NT2/D1 (cell line): Measurements from ENCODE around the gene ERC2.
A peak's percentile ranks its signal among the peaks of the same experiment; 100 is the strongest.

Experiments
- DNase-seq: peaks from one replicate; pipeline ENCODE4 v3.0.0-alpha.2; 2011; ENCODE audit warnings: low read depth, low spot score
- H3K27me3 ChIP-seq: 2 replicates; pipeline ENCODE4 v1.6.0; 2011; ENCODE audit warnings: mild to moderate bottlenecking; ENCODE audit not compliant: insufficient read length, insufficient read depth
- H3K36me3 ChIP-seq: 2 replicates; pipeline ENCODE4 v1.6.1; 2011; ENCODE audit warnings: mild to moderate bottlenecking, low read length, mixed read lengths; ENCODE audit not compliant: insufficient read depth, insufficient read length
- H3K4me1 ChIP-seq: 2 replicates; pipeline ENCODE4 v1.5.1; 2011; ENCODE audit not compliant: insufficient read depth, insufficient read length
- H3K4me3 ChIP-seq: 2 replicates; pipeline ENCODE4 v1.5.1; 2011; ENCODE audit warnings: low read depth; ENCODE audit not compliant: insufficient read length
- H3K9ac ChIP-seq: 2 replicates; pipeline ENCODE4 v1.6.0; 2011; ENCODE audit warnings: low read depth; ENCODE audit not compliant: insufficient read length
- H3K9me3 ChIP-seq: 2 replicates; pipeline ENCODE4 v1.5.1; 2011; ENCODE audit warnings: mild to moderate bottlenecking, low read length; ENCODE audit not compliant: insufficient read depth
- SUZ12 ChIP-seq: IDR thresholded peaks from 2 replicates; pipeline ENCODE4 v1.6.1; 2011; ENCODE audit not compliant: insufficient read length, insufficient read depth; ENCODE audit errors: extremely low read depth
- YY1 ChIP-seq: IDR thresholded peaks from 2 replicates; pipeline ENCODE4 v1.6.1; 2011; ENCODE audit not compliant: insufficient read length, insufficient read depth
- ZNF274 ChIP-seq: IDR thresholded peaks from 2 replicates; pipeline ENCODE4 v1.6.1; 2011; ENCODE audit warnings: mild to moderate bottlenecking, low read depth, low read length

ERC2 gene

GRCh38 chr3:56189536-56189935, 278.7 kb downstream of the ERC2 start:
- H3K9ac ChIP-seq: no peak overlapping the region
- no peaks in the 10 kb centered on the region for H3K36me3 ChIP-seq
- no peak for TF ChIP-seq SUZ12
- TF ChIP-seq YY1: no peak
- no peak for TF ChIP-seq ZNF274
- no peaks in the 10 kb centered on the region for H3K27me3 ChIP-seq
- no peaks in the 10 kb centered on the region for H3K4me1 ChIP-seq
- H3K4me3 ChIP-seq: no peak overlapping the region
- H3K9me3 ChIP-seq: no peaks in the 10 kb centered on the region
- no peak for DNase-seq

- no peak for TF ChIP-seq YY1
- TF ChIP-seq SUZ12: no peak
- no peak for TF ChIP-seq ZNF274
- Histone ChIP-seq H3K9ac (no peak overlapping the region), H3K27me3 (no peaks in the 10 kb centered on the region), H3K4me1 (no peaks in the 10 kb centered on the region), H3K9me3 (no peaks in the 10 kb centered on the region), H3K4me3 (no peak overlapping the region), H3K36me3 (no peaks in the 10 kb centered on the region)
- DNase-seq: no peak
Observed at GRCh38 chr3:56188201-56188600, 280.1 kb downstream of the ERC2 start.

- Histone ChIP-seq H3K36me3 (no peaks in the 10 kb centered on the region), H3K4me1 (no peaks in the 10 kb centered on the region), H3K27me3 (no peaks in the 10 kb centered on the region), H3K4me3 (no peak overlapping the region), H3K9me3 (no peaks in the 10 kb centered on the region), H3K9ac (no peak overlapping the region)
- TF ChIP-seq SUZ12 (no peak), YY1 (no peak), ZNF274 (no peak)
- no peak for DNase-seq
Observed at GRCh38 chr3:56187051-56187450, 281.2 kb downstream of the ERC2 start.

- DNase-seq: no peak
- Histone ChIP-seq H3K9me3 (no peaks in the 10 kb centered on the region), H3K4me3 (no peak overlapping the region), H3K9ac (no peak overlapping the region), H3K36me3 (no peaks in the 10 kb centered on the region), H3K4me1 (no peaks in the 10 kb centered on the region), H3K27me3 (no peaks in the 10 kb centered on the region)
- no peak for TF ChIP-seq SUZ12
- TF ChIP-seq YY1: no peak
- no peak for TF ChIP-seq ZNF274
Observed at GRCh38 chr3:56185827-56186226, 282.4 kb downstream of the ERC2 start.

DNA sequence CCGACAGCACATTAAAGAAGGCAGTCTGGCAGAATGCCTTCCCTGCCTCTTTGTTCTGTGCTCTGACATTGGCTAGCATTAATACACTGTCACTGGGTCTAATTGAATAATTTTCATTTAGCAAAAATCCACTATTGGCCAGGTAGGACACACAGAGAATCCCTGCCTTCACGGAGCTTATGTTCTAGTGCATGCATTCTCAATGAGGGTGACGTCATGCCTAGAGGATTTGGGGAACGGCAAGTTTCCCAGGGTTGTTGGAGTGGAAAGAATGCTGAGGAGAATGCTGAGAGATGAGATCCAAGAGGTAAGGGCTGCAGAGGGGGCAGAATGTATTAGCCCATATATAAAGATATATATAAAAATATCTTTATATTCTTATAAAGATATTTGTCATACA, 284.7 kb downstream of the ERC2 start:
- DNase-seq: peak; percentile 2
- no peak overlapping the region for H3K4me3 ChIP-seq

DNA sequence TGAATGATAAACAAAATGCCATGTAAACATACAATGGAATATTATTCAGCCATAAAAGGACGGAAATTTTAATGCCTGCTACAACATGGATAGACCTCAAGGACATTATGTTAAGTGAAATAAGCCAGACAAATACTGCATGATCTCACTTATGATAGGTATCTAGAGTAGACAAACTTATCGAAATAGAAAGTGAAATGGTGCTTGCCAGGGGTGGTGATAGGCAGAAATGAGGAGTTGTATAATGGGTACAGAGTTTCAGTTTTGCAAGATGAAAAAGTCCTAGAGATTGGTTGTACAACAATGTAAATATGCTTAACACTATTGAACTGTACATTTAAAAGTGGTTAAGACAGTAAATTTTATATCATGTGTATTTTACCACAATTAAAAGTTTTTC, 287.8 kb downstream of the ERC2 start:
- Histone ChIP-seq H3K9ac (no peak overlapping the region), H3K9me3 (no peaks in the 10 kb centered on the region), H3K4me3 (no peak overlapping the region), H3K36me3 (no peaks in the 10 kb centered on the region), H3K4me1 (no peaks in the 10 kb centered on the region), H3K27me3 (no peaks in the 10 kb centered on the region)
- no peak for DNase-seq
- TF ChIP-seq ZNF274 (no peak), SUZ12 (no peak), YY1 (no peak)

More for the DNA sequence above, 284.7 kb downstream of the ERC2 start:
- no peaks in the 10 kb centered on the region for H3K9me3 ChIP-seq
- H3K36me3 ChIP-seq: no peaks in the 10 kb centered on the region
- TF ChIP-seq SUZ12: no peak
- no peak for TF ChIP-seq YY1
- no peak for TF ChIP-seq ZNF274
- H3K9ac ChIP-seq: no peak overlapping the region
- no peaks in the 10 kb centered on the region for H3K27me3 ChIP-seq
- H3K4me1 ChIP-seq: no peaks in the 10 kb centered on the region

DNA sequence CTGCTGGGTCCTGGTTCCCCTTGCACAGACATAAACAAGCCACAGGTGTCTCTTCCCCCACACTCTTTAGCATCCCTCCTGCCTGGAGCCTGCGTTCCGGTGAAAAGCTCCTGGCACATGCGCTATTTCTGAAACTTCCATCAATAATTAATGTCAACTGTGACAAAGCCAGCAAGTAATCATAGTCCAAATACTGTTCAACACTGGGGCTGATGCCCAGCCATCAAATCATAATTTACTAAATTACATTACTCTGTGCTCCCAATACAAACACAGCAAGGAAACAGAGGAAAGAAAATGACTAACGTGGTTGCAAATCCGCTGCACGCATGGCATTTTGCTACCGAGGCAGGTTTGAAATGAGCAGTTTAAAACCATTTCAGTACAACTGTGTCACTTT, 294.7 kb downstream of the ERC2 start:
- no peaks in the 10 kb centered on the region for H3K27me3 ChIP-seq
- no peaks in the 10 kb centered on the region for H3K36me3 ChIP-seq
- no peaks in the 10 kb centered on the region for H3K4me1 ChIP-seq
- H3K9ac ChIP-seq: no peak overlapping the region
- TF ChIP-seq SUZ12 (no peak), ZNF274 (no peak), YY1 (no peak)
- no peaks in the 10 kb centered on the region; the same call in 1 of the 2 replicates for H3K9me3 ChIP-seq
- no peak overlapping the region for H3K4me3 ChIP-seq
- no peak for DNase-seq
